Astrocyte of the hippocampus (primary cell): Measurements from ENCODE around the gene CYP46A1.
"Not testable (repeated sequence)": the region's sequence is repeated elsewhere in the genome, so short reads cannot be mapped to it uniquely, and the experiment has no call there.

Source experiments
- DNase-seq: peaks from one replicate; pipeline ENCODE4 v3.0.0; 2011; ENCODE audit warnings: low read depth, low spot score

The CYP46A1 gene

DNA sequence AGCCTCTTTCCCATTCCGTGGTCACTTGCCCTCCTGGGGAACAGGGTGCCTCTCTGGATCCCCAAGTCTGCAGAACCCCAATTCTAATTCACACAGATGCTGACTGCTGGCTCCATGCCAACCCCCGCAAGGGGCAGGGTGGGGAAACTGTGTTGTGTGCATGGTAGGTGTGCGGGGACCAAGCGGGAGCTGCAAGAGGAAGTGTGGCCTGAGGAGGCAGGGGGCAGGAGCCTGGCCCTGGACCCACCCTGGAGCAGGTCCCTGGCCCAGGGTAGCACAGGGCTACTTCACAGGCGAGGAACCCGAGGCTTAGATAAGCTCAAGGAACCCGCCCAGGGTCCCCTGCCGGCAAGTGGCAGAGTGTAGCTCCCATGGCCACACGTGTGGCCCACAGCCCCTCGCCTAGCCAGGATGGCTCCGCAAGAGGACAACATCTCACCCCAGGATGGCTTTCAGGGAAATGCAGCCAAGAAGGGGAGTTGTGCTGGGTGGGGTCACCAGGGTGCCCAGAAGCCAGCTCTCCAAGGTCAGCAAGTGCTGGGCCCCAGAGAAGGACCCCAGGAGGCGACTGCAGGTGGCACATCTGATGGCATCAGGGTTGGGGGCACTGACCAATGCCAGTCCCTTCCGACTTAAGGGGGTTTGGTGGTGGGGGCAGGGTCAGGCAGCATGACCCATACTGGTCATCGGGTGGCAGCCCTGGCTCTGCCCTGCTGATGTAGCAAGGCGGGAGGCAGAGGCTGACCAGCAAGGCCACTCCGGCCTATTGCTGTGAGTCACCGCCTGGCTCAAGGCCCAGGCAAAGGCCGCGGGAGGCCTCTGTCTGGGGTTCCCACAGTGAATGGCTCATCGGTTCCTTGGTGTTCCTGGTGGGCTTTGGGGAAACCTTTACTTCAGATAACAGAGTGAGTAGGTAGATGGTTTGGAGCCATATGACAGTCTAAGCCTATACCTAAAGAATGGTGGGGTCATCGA, 71.8 kb downstream of the CYP46A1 start:
- DNase-seq, result peak; percentile 98

DNA sequence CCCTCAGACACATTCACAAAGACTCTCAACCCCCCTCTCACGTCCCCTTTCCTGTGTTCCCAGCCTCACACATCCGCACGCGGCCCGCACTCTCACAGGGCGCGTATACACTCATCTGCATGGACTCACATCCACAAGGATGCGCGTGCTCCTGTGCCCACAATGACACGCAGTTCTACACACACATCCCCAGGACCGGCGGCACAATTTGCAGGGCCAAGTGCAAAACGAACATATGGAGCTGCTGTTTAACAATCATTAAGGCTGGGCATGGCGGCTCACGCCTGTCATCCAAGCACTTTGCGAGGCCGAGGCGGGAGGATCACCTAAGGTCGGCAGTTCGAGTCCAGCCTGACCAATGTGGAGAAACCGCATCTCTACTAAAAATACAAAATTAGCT, 72.7 kb downstream of the CYP46A1 start:
- DNase-seq, result peak; percentile 53

- peak; percentile 89 for DNase-seq
Measured at GRCh38 chr14:99757331-99758070, 73.4 kb downstream of the CYP46A1 start.

- DNase-seq, result peak; percentile 96
Measured at GRCh38 chr14:99758121-99758821, 74.2 kb downstream of the CYP46A1 start.

- DNase-seq, result no peak
Measured at GRCh38 chr14:99758872-99759545, 74.9 kb downstream of the CYP46A1 start.

DNA sequence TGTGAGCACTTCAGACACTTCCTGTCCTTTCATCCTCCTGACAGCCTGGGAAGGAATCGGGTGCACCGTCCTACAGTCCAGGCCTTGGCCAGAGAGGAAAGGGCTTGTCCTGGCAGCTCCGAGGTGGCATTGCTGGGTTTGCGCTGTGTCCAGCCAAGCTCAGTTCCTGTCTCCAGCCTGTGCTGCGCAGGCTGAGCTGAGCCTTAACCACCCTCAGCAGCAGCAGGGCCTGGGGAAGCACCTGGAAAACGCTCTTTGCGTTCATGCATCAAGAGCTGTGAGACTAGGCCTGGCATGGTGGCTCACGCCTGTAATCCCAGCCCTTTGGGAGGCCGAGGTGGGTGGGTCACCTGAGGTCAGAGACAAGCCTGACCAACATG, 75.4 kb downstream of the CYP46A1 start:
- no peak for DNase-seq

- no peak for DNase-seq
Measured at GRCh38 chr14:99760817-99761216, 76.7 kb downstream of the CYP46A1 start.

DNA sequence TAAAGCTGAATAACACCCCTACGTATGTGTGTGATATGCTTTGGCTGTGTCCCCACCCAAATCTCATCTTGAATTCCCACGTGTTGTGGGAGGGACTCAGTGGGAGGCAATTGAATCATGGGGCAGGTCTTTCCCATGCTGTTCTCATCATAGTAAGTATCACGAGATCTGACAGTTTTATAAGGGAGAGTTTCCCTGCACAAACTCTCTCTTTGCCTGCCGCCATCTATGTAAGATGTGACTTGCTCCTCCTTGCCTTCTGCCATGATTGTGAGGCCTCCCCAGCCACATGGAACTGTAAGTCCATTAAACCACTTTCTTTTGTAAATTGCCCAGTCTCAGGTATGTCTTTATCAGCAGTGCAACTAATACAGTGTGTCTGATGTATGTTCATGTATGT, 78.8 kb downstream of the CYP46A1 start:
- DNase-seq, result not testable (repeated sequence)

GRCh38 chr14:99763527-99764221, 79.6 kb downstream of the CYP46A1 start:
- DNase-seq, result no peak

DNA sequence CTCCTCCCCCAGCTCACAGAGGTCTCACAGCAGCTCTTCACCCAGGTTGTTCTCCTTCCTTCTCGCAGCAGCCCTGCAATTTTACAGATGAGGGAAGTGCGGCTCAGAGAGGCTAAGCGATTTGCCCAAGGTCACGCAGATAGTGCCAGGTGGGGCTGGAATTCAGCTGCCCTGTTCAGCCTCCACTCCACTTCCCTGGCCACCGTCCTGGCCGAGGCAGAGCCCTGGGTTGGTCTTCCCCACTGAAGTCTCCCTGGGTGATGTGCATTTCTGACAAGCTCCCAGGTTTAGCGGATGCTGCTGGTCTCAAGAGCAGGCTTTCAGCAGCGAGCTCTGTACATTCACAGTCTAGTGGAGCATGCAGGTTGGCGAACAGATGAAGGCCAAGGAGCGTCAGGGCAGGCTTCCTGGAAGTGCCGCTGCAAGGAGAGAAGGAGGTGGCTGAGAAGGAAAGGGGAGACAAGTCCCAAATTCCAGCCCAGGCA, 80.2 kb downstream of the CYP46A1 start:
- no peak for DNase-seq

GRCh38 chr14:99768381-99768780, 84.3 kb downstream of the CYP46A1 start:
- peak; percentile 32 for DNase-seq

DNA sequence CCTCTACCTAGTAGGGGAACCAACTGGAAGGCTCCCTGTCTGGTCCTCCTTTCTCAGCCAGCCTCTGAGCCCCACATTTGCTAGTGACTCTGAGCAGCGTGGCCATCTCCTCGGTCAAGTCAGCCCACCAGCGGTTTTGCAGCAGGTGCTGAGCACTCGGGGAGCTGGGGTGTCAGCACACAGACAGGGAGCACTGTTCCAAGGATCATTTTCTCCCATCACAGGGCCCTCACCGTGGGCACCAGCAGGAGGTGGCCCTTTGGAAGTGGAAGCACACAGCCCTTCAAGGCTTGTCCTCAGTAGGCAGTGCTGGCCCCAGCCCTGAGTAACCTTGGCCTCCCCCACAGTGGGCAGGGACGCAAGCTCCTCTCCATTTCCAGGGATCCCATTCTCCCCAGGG, 85.0 kb downstream of the CYP46A1 start:
- no peak for DNase-seq

DNA sequence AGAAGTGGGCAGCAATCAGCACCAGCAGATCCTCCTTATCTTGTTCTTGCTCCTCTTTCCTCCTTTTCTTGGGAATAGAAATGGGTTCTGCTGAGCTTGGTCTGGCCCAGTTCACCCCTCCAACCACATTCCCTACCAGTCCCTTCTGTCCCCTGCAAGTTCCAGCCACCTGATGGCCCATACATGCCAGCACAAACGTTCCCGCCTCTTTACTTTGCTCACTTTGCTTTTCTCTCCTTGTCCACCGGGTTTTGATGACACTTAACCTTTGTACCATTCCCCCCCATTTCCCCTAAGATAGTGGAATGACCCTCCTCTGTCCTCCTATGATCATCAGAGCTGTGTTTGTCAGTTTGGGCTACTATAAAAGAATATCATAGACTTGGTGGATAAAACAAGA, 85.7 kb downstream of the CYP46A1 start:
- DNase-seq, result no peak

- peak; percentile 53 for DNase-seq
Measured at GRCh38 chr14:99772371-99773283, 88.5 kb downstream of the CYP46A1 start.

DNA sequence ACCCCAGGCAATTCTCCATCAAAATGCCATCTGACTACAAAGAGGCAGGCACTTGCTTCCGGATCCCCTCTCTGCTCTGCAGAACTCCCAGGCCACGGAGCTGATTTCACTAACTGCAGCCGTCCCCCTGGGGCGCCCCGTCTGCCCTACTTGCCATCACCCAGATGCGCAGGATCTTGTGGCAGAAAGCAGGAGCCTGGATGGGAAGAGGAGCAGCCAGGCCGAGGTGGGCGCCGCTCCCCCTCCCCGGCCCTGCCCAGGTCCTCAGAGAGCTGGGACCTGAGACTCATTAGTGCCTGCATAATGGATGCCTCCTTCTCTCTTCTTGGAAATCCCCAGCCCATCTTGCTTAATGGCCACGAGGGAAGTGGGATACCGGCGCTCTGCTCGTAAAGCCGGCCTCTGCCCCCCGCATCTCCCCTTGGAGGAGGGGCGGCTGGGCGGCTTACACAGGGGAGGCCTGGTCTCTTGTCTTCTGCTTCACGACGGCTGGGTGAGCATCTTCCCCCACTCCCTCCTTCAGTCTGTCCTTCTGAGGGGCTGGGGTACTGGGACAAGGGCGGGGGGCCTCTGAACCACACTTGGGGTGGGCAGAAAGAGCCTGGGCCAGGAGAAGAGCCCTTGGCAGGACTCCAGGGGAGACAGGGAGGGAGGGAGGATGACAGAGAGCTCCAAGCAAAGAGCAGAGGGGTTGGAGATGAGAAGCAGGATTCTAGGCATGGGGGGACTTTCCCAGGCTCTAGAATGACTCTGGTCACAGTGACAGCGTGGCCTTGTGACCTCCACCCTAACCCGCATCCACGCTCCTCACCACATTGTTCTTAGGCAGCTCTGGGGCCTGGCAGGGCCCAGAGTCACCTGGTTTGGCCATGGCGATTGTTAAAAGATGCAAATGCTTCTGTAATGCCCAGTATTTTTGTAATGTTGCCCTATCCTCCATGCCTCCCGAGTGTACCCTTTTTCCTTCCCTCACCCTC, 89.7 kb downstream of the CYP46A1 start:
- no peak for DNase-seq

GRCh38 chr14:99774556-99775307, 90.6 kb downstream of the CYP46A1 start:
- peak; percentile 72 for DNase-seq

DNA sequence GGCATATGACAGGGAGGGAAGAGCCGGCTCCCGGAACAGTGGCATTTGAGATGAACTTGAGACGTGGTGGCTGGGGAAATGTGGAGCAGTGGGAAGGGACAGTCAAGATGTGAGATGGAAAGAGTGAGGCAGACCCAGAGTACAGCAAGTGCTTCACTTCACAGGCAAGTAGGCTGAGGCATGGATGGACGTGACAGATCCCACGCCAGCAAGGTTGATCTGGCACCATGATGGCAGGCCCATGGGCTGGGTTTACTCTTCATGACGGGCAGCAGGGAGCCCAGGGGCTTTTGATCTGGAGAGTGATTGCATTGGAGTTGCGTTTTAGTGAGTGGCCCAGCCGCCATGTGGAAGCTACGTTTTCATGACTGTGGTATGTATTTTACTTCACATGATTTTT, 91.3 kb downstream of the CYP46A1 start:
- DNase-seq, result no peak
